Liver (tissue), 3 donors: ENCODE measurements around the gene TMEM9B.

Experiments used
- CTCF ChIP-seq: fragments of 150-350 bp; IDR thresholded peaks from 2 replicates; pipeline ENCODE4 v1.5.1; 2017; ENCODE audit warnings: improper control_type of control experiment, low read depth, low read length; ENCODE audit not compliant: missing input control
- GABPA ChIP-seq, 2 donors: IDR thresholded peaks in 1 of 2; conservative IDR thresholded peaks in 1 of 2; 2 replicates each; pipeline ENCODE4 v1.6.1; 2016; ENCODE audit warnings: antibody characterized with exemption in 2 of 2, mild to moderate bottlenecking in 1 of 2, moderate library complexity in 1 of 2
- RAD21 ChIP-seq, 2 donors: IDR thresholded peaks; 2 replicates each; pipeline ENCODE4 v1.6.1; 2016; ENCODE audit warnings: antibody characterized with exemption in 2 of 2, mild to moderate bottlenecking in 2 of 2
- REST ChIP-seq: IDR thresholded peaks from 2 replicates; pipeline ENCODE4 v1.6.1; 2016; ENCODE audit warnings: antibody characterized with exemption, mild to moderate bottlenecking
- RXRA ChIP-seq, 2 donors: IDR thresholded peaks; 2 replicates each; pipeline ENCODE4 v1.6.1; 2017 to 2018; ENCODE audit warnings: antibody characterized with exemption in 2 of 2, mild to moderate bottlenecking in 1 of 2
- TF ChIP-seq, protein P1 (sequence below): IDR thresholded peaks from 2 replicates; pipeline ENCODE4 v1.6.1; 2016; ENCODE audit warnings: antibody characterized with exemption
- donor health status: healthy.
- donor health status: healthy.

- TF ChIP-seq REST (no peak), CTCF (no peak), RXRA (IDR thresholded peaks at IDR 0.05) (no peak), GABPA (IDR thresholded peaks at IDR 0.05 in 1 of 2, conservative IDR thresholded peaks at IDR 0.05 in 1 of 2) (no peak), RAD21 (IDR thresholded peaks at IDR 0.05) (no peak)
- TF ChIP-seq, protein P1, sequence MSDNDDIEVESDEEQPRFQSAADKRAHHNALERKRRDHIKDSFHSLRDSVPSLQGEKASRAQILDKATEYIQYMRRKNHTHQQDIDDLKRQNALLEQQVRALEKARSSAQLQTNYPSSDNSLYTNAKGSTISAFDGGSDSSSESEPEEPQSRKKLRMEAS, result no peak
These were observed 1.4 kb downstream of the TMEM9B start for GRCh38 chr11:8962841-8963240.
